H9 (cell line): ENCODE results near the gene SZRD1. TPM values are rescaled to one million over a fixed set of nuclear protein-coding genes. Genes with fewer than 3 reads are reported as not detected.

ENCODE experiments used
- DNase-seq: peaks from one replicate; pipeline ENCODE4 v3.0.0-alpha.2; 2017
- H2AFZ ChIP-seq: one replicate; pipeline ENCODE4 v1.6.1; 2013; ENCODE audit warnings: mild to moderate bottlenecking, low read length, control low read depth, moderate library complexity
- H2AK5ac ChIP-seq: 2 replicates; pipeline ENCODE4 v1.6.1; 2013; ENCODE audit warnings: low read length, control low read depth, mixed read lengths; ENCODE audit not compliant: insufficient read length
- H2BK120ac ChIP-seq: one replicate; pipeline ENCODE4 v1.6.1; 2013; ENCODE audit warnings: low read depth, mild to moderate bottlenecking, low read length, control low read depth, inconsistent platforms; ENCODE audit not compliant: poor library complexity, severe bottlenecking
- H2BK12ac ChIP-seq: 2 replicates; pipeline ENCODE4 v1.6.1; 2013; ENCODE audit warnings: low read length, control low read depth, mixed read lengths, low read depth; ENCODE audit not compliant: insufficient read length
- H2BK15ac ChIP-seq: 2 replicates; pipeline ENCODE4 v1.6.1; 2013; ENCODE audit warnings: low read depth, low read length, control low read depth
- H2BK20ac ChIP-seq: one replicate; pipeline ENCODE4 v1.6.1; 2013; ENCODE audit warnings: low read depth, mild to moderate bottlenecking, low read length, control low read depth, inconsistent platforms; ENCODE audit not compliant: poor library complexity, severe bottlenecking
- H2BK5ac ChIP-seq: 2 replicates; pipeline ENCODE4 v1.6.1; 2013; ENCODE audit warnings: low read length, control low read depth, mixed read lengths; ENCODE audit not compliant: insufficient read length
- H3K14ac ChIP-seq: 2 replicates; pipeline ENCODE4 v1.6.1; 2013; ENCODE audit warnings: low read length, control low read depth; ENCODE audit not compliant: insufficient read depth
- H3K18ac ChIP-seq: 2 replicates; pipeline ENCODE4 v1.6.1; 2013; ENCODE audit warnings: low read depth, mild to moderate bottlenecking, mixed read lengths, low read length, control low read depth; ENCODE audit not compliant: insufficient read length
- H3K23ac ChIP-seq: 2 replicates; pipeline ENCODE4 v1.6.1; 2013; ENCODE audit warnings: low read length, control low read depth, mixed read lengths, low read depth; ENCODE audit not compliant: insufficient read length
- H3K23me2 ChIP-seq: 2 replicates; pipeline ENCODE4 v1.6.1; 2013; ENCODE audit warnings: low read depth, mild to moderate bottlenecking, mixed read lengths, low read length, control low read depth; ENCODE audit not compliant: insufficient read length, poor library complexity, severe bottlenecking
- H3K27ac ChIP-seq: 2 replicates; pipeline ENCODE4 v1.5.1; 2013; ENCODE audit warnings: low read length, control low read depth, mixed read lengths, low read depth; ENCODE audit not compliant: insufficient read length
- H3K27me3 ChIP-seq: 2 replicates; pipeline ENCODE4 v1.6.1; 2013; ENCODE audit warnings: low read length, control low read depth, inconsistent platforms; ENCODE audit not compliant: insufficient read depth
- H3K4ac ChIP-seq: 2 replicates; pipeline ENCODE4 v1.6.1; 2013; ENCODE audit warnings: low read depth, mild to moderate bottlenecking, control low read depth, inconsistent platforms, low read length, moderate library complexity
- H3K4me1 ChIP-seq: 2 replicates; pipeline ENCODE4 v1.6.1; 2013; ENCODE audit warnings: low read length, control low read depth, inconsistent platforms; ENCODE audit not compliant: insufficient read depth
- H3K4me2 ChIP-seq: 2 replicates; pipeline ENCODE4 v1.6.1; 2013; ENCODE audit warnings: low read length, control low read depth, mixed read lengths; ENCODE audit not compliant: insufficient read length, insufficient read depth
- H3K56ac ChIP-seq: 2 replicates; pipeline ENCODE4 v1.6.1; 2013; ENCODE audit warnings: low read depth, mild to moderate bottlenecking, mixed read lengths, low read length, control low read depth; ENCODE audit not compliant: insufficient read length
- H3K79me1 ChIP-seq: 2 replicates; pipeline ENCODE4 v1.6.1; 2013; ENCODE audit warnings: low read depth, mild to moderate bottlenecking, moderate library complexity, low read length, control low read depth, inconsistent platforms; ENCODE audit not compliant: insufficient read depth, poor library complexity, severe bottlenecking
- H3K79me2 ChIP-seq: 2 replicates; pipeline ENCODE4 v1.6.1; 2013; ENCODE audit warnings: low read length, control low read depth, inconsistent platforms; ENCODE audit not compliant: insufficient read depth
- H3K9ac ChIP-seq: 2 replicates; pipeline ENCODE4 v1.6.1; 2013; ENCODE audit warnings: low read length, control low read depth, mixed read lengths; ENCODE audit not compliant: insufficient read length; ENCODE audit errors: extremely low read depth
- H3K9me3 ChIP-seq: one replicate; pipeline ENCODE4 v1.6.1; 2013; ENCODE audit warnings: low read depth, low read length, inconsistent platforms; ENCODE audit not compliant: control insufficient read depth
- H3T11ph ChIP-seq: one replicate; pipeline ENCODE4 v1.6.1; 2013; ENCODE audit warnings: mild to moderate bottlenecking, low read length, control low read depth, inconsistent platforms
- H4K20me1 ChIP-seq: one replicate; pipeline ENCODE4 v1.6.1; 2013; ENCODE audit not compliant: control insufficient read depth, insufficient read length, insufficient read depth
- H4K5ac ChIP-seq: 2 replicates; pipeline ENCODE4 v1.6.1; 2013; ENCODE audit warnings: low read depth, mild to moderate bottlenecking, mixed read lengths, low read length, control low read depth; ENCODE audit not compliant: insufficient read length
- H4K8ac ChIP-seq: replicated peaks from 2 replicates; pipeline ENCODE4 v1.6.1; 2013; ENCODE audit warnings: low read length, control low read depth, mixed read lengths, low read depth; ENCODE audit not compliant: insufficient read length
- H4K91ac ChIP-seq: 2 replicates; pipeline ENCODE4 v1.6.1; 2013; ENCODE audit warnings: low read depth, mild to moderate bottlenecking, moderate library complexity, mixed read lengths, low read length, control low read depth; ENCODE audit not compliant: insufficient read length
- H3K27ac Mint-ChIP-seq, 3 experiments: 2 replicates in 2 of 3; 3 replicates in 1 of 3; pipeline ENCODE4 v1.8.0; 2020 to 2021; ENCODE audit warnings: mixed read lengths in 3 of 3, mild to moderate bottlenecking in 1 of 3, moderate library complexity in 1 of 3
- H3K27me3 Mint-ChIP-seq: 2 replicates; pipeline ENCODE4 v1.8.0; 2021; ENCODE audit warnings: low read depth, mild to moderate bottlenecking, moderate library complexity, mixed read lengths
- H3K36me3 Mint-ChIP-seq, 3 experiments: 2 replicates in 2 of 3; 3 replicates in 1 of 3; pipeline ENCODE4 v1.8.0; 2020 to 2021; ENCODE audit warnings: low read depth in 3 of 3, mixed read lengths in 3 of 3; ENCODE audit not compliant: insufficient read depth in 1 of 3
- H3K4me1 Mint-ChIP-seq, 2 experiments: 2 replicates each; pipeline ENCODE4 v1.8.0; 2020; ENCODE audit warnings: mixed read lengths in 2 of 2
- H3K4me3 Mint-ChIP-seq, 2 experiments: 2 replicates in 1 of 2; 3 replicates in 1 of 2; pipeline ENCODE4 v1.8.0; 2020 to 2021; ENCODE audit warnings: mild to moderate bottlenecking in 2 of 2, mixed read lengths in 2 of 2, moderate library complexity in 1 of 2
- H3K9me3 Mint-ChIP-seq, 2 experiments: 2 replicates in 1 of 2; 3 replicates in 1 of 2; pipeline ENCODE4 v1.8.0; 2020; ENCODE audit warnings: mild to moderate bottlenecking in 2 of 2, mixed read lengths in 2 of 2, moderate library complexity in 1 of 2
- WGBS: extraction: QIAGEN DNeasy Blood & Tissue Kit; methylation state at CpG from one replicate; pipeline ENCODE4 v1.1.7; 2013; ENCODE audit warnings: missing lambda C conversion rate, low lambda C conversion rate, mixed read lengths; ENCODE audit not compliant: insufficient read length; ENCODE audit errors: extremely low coverage; 5-methylcytosine and 5-hydroxymethylcytosine counted together
- total RNA-seq: library from RNA; stranded (reverse); gene quantifications from 2 replicates; pipeline ENCODE4 v1.2.1, GENCODE V29; 2021
- TF ChIP-seq, protein P1 (sequence below): fragments of 200-600 bp; sonication (generic); conservative IDR thresholded peaks from 3 replicates; pipeline ENCODE4 v1.8.0; 2021; ENCODE audit warnings: antibody characterized with exemption, mild to moderate bottlenecking

The SZRD1 gene
- total RNA-seq, 1 experiment from 2014 or later = 118 TPM

DNA sequence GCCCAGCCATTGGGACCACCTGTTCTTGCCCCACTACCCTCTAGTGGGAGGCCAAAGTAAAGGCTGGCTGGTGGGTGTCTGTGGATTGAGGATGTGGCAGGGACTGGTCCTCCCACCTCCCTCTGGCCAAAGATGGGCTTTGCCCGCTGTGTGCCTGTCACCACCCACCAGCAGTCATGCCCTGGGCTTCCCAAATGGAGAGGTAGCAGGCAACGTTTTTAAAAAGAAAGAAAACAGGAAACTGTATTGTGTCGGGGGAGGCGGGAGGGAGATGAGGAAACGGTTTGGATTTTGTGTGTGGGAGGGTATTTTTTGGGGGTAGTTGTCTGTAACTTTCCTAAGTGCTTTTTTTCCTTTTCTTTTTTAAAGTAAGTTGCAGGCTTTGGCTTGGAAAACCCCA is 30.1 kb downstream of the SZRD1 start:
- H3K79me1 ChIP-seq = peaks cover 12% of the 10 kb centered on the region
- Mint-ChIP-seq H3K9me3 (no peaks in the 10 kb centered on the region), H3K27me3 (no peaks in the 10 kb centered on the region), H3K4me3 (no peak overlapping the region), H3K27ac (no peak overlapping the region), H3K36me3 (peaks cover 11 to 55% (median 43%) of the 10 kb centered on the region in 3 experiments; a peak in 6 of 7 replicates), H3K4me1 (peaks cover 14 to 16% of the 10 kb centered on the region in 2 experiments)
- H4K8ac ChIP-seq = no peak overlapping the region
- no peak overlapping the region for H2BK12ac ChIP-seq
- H4K20me1 ChIP-seq = peaks cover 2% of the 10 kb centered on the region
- H2AK5ac ChIP-seq = no peak overlapping the region
- no peak for DNase-seq
- no peak overlapping the region for H3K56ac ChIP-seq
- no peak overlapping the region for H2BK20ac ChIP-seq
- H3K4ac ChIP-seq = no peak overlapping the region
- H3K27me3 ChIP-seq = no peaks in the 10 kb centered on the region
- H2BK5ac ChIP-seq = no peak overlapping the region
- no peak overlapping the region for H3K14ac ChIP-seq
- no peak overlapping the region for H2AFZ ChIP-seq
- peaks cover 6% of the 10 kb centered on the region; the same call in 1 of the 2 replicates for H3K4me1 ChIP-seq
- H3K23ac ChIP-seq = no peak overlapping the region
- no peaks in the 10 kb centered on the region for H3K9me3 ChIP-seq
- H3K27ac ChIP-seq = no peak overlapping the region
- H3K79me2 ChIP-seq = no peaks in the 10 kb centered on the region; the same call in 1 of the 2 replicates
- H3K4me2 ChIP-seq = no peak overlapping the region
- TF ChIP-seq, protein P1, sequence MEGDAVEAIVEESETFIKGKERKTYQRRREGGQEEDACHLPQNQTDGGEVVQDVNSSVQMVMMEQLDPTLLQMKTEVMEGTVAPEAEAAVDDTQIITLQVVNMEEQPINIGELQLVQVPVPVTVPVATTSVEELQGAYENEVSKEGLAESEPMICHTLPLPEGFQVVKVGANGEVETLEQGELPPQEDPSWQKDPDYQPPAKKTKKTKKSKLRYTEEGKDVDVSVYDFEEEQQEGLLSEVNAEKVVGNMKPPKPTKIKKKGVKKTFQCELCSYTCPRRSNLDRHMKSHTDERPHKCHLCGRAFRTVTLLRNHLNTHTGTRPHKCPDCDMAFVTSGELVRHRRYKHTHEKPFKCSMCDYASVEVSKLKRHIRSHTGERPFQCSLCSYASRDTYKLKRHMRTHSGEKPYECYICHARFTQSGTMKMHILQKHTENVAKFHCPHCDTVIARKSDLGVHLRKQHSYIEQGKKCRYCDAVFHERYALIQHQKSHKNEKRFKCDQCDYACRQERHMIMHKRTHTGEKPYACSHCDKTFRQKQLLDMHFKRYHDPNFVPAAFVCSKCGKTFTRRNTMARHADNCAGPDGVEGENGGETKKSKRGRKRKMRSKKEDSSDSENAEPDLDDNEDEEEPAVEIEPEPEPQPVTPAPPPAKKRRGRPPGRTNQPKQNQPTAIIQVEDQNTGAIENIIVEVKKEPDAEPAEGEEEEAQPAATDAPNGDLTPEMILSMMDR = no peak
- no peak overlapping the region for H3K9ac ChIP-seq
- no peak overlapping the region for H4K91ac ChIP-seq
- H3T11ph ChIP-seq = no peak overlapping the region
- 100% methylated on average over 3 of the region's 5 CpGs for WGBS
- no peak overlapping the region for H2BK120ac ChIP-seq
- no peak overlapping the region for H2BK15ac ChIP-seq
- H3K18ac ChIP-seq = no peak overlapping the region
- no peak overlapping the region for H4K5ac ChIP-seq
- H3K23me2 ChIP-seq = no peaks in the 10 kb centered on the region
